ENCODE data around the gene IRF2BP1.
"Not testable (repeated sequence)": the region's sequence is repeated elsewhere in the genome, so short reads cannot be mapped to it uniquely, and the experiment has no call there.

IRF2BP1 gene

DNA sequence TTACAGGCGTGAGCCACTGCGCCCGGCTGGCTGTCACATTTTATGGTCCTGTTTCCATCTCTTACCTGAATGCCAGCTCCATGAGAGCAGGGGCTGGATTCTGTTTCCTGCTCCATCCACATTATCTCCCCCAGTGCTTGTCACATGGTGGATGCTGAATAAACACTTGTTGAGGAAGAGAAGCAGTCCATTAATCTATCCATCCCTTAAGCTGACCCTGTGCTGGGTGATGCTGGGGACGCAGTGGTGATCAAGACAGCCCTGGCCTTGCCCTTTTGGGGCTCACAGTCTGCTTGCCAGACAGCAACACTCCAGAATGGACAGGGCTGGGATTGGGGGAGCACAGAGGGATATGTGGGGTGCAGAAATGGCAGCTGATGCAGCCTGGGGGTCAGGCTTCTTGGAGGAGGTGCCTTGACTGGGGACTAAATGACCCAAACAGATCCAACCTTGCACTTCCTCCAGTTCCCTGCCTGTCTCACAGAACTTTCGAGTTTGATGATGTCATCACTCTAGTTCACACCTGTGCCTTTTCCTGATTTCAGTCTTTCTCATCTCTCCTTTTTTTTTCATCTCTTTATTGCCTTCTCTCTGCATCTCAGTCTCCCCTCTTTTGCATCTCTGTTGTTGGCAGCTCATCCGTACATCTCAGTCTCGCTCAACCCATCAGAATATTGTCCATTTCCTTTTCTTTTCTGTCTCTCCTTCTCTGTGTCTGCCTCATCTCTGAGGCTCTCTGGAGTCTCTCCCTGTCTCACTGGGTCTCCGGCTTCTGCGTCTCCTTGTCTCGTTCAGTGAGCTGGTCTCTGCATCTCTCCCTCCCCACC lies 4.6 kb downstream of the IRF2BP1 start:
- DNase-seq, result no peak

DNA sequence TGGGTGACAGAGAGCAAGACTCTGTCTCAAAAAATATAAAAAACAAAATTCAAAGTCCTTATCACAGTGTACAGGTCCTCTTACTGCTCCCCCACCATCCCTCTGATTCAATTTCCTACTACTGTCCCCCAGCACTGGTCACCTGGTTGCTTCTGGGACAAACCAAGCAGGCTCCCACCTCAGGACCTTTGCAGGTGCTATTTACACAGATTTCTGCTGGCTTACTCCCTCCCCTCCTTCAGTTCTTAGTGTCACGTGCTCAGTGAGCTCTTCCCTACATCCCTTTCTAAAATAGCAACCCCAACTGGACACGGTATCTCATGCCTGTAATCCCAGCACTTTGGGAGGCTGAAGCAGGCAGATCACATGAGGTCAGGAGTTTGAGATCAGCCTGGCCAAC lies 6.0 kb downstream of the IRF2BP1 start:
- DNase-seq, result no peak

DNA sequence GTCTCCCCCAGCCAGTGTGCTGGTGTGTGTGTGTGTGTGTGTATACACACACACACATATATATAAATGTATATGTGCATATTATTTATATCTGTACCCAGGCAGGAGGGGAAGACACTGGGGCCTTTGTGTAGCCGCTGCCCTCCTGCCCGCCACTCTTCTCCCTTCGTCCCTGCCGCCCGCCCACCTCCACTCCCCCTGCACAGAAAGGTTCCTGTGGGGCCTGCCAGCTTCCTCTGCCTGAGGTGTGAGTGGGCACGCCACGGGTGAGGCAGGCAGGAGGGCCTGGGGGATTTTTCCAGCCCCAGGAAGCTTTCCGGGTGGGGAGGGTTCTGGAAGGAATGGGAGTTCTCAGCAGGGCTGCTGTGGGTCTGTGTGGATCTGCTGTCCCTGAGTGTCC lies 6.9 kb downstream of the IRF2BP1 start:
- no peak for DNase-seq

DNA sequence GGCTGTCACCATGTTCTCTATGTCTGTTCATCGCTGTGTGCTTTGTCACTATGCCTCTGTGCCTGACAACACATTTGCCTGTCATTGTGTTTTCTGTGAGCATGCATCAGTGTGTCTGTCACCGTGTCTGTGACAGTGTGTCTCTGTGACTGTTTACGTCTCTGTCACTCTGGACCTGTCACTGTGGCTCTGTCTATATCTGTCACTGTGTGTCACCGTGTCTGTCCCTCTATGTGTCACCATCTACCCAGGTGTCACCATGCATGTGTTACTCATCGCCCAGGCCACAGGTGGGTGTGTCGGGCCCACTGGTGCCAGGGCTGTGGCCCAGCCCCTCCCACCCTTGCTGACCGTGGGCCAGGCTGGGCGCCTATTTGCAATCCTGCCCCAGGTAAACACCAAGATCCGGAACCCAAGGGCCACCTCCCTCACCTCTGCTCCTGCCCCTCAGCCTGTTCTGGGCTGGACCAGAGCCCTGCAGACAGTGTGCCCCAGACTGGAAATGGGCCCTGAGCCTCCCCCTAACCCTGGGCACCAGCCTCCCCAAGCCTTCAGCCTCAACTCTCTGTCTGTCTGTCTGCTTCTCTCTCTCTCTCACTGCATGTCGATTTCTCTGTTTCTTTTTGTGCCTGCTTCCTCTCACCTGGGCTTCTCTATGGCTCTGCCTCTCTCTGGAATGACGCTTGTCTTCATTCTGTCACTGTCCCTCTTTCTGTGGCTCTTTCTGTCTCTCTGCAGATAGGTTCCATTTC lies 7.7 kb downstream of the IRF2BP1 start:
- DNase-seq, result no peak

DNA sequence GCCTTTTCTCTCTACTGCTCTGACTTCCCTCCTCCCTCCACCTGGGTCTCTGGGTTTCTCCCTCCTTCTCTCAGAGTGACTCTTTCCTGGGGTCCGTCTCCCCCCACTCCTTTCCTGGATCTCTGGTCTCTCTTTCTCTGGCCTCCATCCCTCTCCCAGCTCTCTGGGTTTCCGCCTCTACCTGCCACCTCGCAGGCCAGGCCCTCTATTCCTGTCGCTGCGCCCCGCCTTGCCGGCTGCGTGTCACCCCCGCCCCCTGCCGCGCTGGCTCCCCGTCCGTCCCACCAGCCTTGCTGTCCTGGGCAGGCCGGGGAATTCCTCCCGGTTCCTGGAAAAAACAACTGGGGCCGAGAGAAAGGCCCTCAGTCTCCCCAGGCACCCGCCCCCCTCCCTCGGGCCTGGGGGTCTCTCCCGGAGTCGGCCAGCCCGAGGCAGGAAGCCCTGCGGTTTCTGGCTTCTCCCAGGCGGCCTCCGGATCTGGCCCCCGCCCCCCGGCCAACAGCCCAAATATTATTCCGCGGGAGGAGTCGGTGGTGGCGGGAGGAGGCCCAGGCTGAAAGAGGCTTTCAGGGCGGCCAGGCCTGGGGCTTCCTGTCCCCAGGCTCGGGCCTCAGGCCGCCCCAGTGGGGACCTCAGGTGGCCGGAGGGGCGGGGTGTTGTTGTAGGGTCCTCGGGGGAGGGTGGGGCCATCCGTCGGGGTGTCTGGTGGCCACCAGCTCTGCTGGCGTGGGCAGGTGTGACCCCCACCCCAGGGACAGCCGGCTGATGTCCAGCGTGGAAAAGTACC lies 9.3 kb downstream of the IRF2BP1 start:
- DNase-seq, result no peak

DNA sequence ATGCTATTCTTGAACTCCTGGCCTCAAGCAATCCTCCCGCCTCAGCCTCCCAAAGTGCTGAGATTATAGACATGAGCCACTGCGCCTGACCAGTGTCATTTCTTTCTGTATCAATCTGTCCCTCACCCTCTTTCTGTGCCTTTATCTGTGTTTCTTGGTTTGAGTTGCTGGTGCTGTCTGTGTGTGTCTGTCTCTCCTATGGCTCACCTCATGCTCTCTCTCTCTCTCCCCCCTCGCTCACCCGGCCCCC lies 9.9 kb downstream of the IRF2BP1 start:
- no peak for DNase-seq

DNA sequence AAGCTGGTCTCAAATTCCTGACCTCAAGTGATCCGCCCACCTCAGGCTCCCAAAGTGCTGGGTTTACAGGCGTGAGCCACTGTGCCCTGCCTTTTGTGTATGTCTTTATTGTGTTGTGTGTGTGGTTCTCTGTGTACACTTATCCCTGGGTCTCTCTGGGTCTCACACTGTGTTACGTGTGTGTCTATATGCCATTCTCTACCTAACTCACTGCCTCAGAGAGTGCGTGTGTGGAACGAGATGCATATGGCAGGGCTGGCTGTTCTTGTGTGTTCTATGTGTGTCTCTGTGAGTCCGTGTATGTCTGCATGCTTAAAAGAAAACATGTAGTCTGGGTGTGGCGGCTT lies 11.3 kb downstream of the IRF2BP1 start:
- DNase-seq, result no peak

DNA sequence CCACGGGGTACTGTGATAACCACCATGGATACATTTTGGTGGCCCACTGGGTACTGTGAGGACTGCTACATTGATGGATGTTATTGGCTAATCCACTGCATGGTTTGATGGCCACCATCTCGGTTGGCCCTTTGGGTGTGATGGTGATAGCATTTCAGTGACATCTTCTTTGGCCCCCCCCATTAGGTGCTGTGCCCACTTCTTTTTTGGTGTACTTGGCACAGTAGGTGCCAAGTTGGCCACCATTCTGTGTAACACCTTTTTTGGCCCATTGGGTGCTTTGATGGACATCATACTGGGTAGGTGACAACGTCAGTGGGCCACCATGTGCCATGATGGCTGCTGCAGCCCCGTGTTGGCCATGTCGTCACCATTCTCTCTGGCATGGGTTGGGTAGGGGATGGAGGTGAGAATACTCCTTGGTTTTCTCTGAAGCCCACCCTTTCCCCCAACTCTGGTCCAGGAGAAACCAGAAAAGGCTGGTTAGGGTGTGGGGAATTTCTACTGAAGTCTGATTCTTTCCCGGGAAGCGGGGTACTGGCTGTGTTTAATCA lies 12.6 kb downstream of the IRF2BP1 start:
- no peak for DNase-seq

DNA sequence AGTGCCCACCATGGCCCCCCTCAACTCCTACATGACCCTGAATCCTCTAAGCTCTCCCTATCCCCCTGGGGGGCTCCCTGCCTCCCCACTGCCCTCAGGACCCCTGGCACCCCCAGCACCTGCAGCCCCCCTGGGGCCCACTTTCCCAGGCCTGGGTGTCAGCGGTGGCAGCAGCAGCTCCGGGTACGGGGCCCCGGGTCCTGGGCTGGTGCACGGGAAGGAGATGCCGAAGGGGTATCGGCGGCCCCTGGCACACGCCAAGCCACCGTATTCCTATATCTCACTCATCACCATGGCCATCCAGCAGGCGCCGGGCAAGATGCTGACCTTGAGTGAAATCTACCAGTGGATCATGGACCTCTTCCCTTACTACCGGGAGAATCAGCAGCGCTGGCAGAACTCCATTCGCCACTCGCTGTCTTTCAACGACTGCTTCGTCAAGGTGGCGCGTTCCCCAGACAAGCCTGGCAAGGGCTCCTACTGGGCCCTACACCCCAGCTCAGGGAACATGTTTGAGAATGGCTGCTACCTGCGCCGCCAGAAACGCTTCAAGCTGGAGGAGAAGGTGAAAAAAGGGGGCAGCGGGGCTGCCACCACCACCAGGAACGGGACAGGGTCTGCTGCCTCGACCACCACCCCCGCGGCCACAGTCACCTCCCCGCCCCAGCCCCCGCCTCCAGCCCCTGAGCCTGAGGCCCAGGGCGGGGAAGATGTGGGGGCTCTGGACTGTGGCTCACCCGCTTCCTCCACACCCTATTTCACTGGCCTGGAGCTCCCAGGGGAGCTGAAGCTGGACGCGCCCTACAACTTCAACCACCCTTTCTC lies 13.6 kb downstream of the IRF2BP1 start:
- DNase-seq, result no peak

DNA sequence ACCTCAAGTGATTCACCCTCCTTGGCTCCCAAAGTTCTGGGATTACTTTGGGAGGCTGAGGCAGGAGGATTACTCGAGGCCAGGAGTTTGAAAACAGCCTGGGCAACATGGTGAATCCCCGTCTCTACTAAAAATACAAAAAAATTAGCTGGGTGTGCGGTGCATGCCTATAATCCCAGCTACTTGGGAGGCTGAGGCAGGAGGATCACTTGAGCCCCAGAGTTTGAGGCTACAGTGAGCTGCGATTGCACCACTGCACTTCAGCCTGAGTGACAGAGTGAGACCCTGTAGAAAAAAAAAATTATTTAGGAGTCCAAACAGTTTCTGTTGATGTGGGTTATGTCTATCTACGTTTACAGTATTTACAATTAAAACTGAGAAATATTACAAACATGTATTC lies 15.1 kb downstream of the IRF2BP1 start:
- no peak for DNase-seq

DNA sequence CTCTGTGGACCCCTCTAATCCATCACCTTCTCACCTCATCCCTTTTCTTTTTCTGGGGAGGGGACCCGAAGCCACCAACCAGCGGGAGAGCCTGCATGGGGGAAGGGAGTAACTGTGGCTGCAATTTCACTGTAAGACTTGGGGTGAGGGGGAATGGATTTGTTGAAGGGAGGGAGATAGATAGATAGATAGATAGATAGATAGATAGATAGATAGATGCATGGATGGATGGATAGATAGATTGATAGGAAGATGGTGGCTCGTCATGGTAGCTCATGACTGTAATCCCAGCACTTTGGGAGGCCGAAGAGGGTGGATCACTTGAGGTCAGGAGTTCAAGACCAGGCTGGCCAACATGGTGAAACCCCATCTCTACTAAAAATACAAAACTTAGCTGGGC lies 18.7 kb downstream of the IRF2BP1 start:
- not testable (repeated sequence) for DNase-seq

DNA sequence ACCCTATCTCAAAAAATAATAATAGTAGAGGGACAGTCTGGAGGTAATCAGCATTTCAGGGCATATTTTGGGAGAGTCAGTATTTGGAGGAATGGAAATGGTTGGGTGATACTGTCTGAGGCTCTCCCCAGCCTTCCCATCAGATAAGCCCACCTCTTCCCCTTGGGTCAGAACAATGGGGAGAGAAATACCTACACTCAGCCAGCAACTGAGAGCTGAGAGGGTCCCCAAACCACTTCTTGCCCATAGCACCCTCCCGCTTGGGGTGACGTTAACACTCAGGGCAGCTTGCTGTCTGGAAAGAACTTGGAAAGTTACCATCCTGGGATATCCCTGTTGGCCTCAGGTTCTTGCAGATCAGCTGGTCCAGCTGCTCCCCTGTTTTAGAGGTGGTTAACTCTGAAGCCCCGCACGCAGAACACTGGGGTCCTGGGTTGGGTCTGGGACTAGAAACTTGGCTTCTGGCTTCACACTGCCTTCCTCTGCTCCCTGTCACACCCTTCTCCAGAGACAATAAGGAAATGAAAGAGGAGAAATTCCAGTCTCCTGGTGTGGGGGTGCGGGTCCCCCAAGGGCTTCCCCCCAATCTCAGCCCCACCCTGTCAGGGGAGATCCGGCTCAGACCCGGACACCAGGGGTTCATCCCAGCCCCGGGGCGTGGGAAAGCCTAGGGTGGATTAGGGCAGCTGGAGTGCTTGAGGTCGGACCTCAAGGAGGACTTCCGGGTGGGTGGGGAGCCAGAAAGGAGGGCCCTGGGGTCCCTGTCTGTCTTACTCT lies 19.4 kb downstream of the IRF2BP1 start:
- DNase-seq, result no peak

DNA sequence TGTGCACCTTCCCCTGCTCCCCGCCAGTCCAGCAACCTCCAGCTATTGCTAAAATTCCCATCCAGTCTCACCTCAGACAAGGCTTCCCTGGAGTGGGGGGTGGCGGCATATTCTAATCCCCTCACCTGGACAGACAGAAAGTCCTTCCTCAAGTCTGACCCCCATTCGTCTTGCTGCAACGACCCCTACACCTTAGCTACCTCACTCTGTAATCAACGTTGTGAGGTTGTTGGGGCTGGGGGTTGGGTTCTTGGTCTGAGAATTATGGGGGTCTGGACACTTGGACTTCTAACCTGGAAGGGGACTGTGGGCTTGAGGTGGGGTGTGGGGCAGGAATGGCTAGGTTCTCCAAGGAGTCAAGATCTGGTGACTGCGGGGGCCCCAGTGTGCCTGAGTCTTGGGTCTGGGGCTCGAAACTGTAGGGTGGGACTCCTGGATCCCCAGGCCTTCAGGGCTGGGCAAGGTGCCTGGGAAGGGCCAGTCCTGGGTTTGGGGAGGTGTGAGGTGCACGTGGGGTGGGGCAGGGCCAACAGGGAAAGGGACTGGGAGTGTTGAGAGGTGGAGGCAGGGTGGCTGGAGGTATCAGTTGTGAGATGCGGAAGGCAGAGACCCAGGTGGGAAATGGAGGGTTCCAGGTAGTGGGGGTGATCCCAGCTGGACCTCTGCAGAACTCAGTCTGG lies 20.5 kb downstream of the IRF2BP1 start:
- DNase-seq, result no peak

DNA sequence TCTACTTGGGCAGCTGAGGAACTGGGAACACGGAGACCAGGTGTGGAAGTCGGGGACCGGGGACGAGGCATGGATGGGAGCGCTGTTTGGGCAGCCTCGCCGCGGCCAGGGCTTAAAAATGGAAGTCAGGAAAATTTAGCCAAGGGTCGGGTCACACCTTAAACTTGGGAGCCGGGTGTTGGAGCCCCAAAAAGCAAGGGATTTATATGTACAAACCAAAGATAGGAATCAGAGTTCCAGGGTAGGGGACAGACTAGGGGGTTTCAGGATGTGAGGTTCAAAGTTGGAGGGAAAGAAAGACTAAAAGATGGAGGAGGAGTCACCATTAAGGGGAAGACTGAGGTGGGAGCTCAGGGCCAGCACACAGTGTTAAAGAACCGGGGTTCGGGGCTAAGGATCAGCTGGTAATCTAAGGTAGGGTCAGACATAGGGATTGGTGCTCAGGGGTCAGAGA lies 21.3 kb downstream of the IRF2BP1 start:
- no peak for DNase-seq

DNA sequence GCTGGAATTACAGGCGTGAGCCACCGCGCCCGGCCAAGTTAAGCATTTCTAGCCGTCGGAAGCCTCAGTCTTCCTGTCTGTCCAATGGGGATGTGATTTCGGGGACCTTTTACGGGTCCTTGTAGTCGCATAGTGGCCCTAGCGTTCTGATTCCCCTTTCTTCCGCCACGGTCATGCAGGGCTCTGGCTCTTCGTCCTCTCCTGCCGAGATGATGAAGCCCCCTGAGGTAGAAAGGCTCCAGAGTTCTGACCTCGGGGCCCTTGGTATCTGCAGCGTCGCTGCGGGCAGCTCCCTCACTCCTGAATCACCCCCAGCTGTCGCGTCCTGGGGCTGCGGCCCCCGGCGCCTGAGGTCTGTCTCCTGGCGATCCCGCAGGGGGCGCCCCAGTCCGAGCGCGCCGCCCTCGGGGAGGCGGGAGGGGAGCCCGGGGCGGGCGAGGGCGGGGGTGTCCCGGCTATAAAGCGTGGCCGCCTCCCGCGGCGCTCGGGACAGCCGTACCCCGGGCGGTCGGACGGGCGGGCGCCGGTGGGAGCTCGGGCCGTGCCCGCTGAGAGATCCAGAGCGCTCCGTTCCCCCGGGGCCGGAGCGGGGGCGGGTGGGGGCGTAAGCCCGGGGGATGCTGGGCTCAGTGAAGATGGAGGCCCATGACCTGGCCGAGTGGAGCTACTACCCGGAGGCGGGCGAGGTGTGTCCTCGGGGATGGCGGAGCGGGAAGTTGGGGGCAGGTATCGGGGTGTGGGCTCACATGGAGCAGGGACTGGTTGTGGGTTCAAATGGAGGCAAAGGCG lies 21.9 kb downstream of the IRF2BP1 start, which contains the start of gene FOXA3:
Gene FOXA3 (plus strand): TSS at position 487 of the 789 bp plus-strand sequence. CDS start 131 bp downstream, at position 618.
- DNase-seq, result peak; percentile 18

DNA sequence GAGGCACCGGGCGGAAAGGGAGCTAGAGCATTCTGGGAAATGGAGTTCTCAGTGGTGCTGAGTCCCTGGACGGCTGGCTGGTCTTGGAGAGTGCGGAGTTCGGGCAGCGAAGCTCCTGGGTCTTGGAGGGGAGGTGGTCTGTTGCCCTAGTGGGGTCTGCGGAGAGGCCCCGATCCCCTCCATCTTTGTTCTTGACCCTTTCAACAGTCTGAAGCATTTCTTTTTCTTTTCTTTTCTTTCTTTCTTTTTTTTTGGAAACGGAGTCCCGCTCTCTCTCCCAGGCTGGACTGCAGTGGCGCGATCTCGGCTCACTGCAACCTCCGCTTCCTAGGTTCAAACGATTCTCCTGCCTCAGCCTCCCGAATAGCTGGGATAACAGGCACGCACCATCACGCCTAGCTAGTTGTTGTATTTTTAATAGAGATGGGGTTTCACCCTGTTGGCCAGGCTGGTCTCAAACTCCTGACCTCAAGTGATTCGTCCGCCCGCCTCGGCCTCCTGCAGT lies 22.6 kb downstream of the IRF2BP1 start:
- DNase-seq, result no peak

DNA sequence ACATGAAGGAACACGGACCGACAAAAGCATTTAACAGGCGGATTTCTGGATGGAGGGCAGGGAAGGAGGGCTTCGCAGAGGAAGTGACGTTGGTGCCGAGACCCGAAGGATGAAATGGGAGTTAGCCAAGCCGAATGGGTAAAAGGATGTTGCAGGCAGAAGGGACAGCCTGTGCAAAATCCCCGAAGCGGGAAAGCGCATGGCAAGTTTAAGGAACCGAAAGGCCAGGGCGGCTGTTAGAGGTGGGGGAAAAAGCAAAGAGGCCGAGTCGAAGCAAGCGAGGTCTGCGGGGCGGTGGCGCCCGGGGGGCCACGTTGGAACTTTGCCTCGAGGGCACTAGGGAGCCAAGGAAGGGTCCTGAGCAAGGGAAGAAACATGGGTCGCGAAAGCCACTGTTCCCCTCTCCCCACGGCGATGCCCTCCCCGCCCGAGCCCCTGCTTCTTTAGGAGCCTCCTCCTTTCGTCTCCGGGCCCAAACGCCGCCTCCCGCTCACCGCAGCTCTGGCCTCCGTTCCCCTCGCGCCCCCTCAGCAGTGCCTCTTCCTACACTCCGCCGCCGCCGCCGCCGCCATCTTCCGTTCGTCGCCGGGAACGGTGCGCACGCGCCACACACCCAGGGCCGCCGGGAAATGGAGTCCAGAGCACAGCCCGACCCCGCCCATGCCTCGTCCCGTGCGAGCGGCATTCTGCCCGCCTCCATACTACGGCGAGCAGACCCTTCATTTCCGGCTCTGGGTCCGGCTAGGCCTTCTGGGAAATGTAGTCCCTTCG lies 23.2 kb downstream of the IRF2BP1 start, which contains the start of gene SYMPK:
Gene SYMPK (minus strand): TSS at position 584 of the 771 bp plus-strand sequence. CDS start 8,652 bp downstream, outside the sequence.
- DNase-seq, result peak; percentile 96

DNA sequence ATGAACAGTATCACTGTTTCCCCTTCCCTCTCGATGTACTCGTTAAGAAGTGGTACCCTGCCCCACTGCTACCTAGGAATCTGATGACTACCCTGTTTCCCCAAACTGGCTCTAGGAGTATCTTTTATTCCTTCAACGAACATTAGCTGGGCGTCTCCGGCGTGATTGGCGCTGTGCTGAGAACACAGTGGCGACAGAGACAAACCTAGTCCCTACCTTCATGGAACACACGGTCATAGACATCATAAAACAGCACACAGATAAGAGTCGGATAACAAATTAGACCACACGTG lies 23.7 kb downstream of the IRF2BP1 start:
- DNase-seq, result no peak
